BLaER1 (cell line): Measurements from ENCODE around the gene NR4A3.

ENCODE experiments used
- H3K27ac ChIP-seq: shearing (Covaris generic); formaldehyde crosslinking; 2 replicates; pipeline ENCODE4 v1.8.1; 2022
- H3K27me3 ChIP-seq: shearing (Covaris generic); formaldehyde crosslinking; 2 replicates; pipeline ENCODE4 v1.8.1; 2022
- H3K36me3 ChIP-seq: shearing (Covaris generic); formaldehyde crosslinking; 2 replicates; pipeline ENCODE4 v1.8.1; 2022
- H3K4me1 ChIP-seq: shearing (Covaris generic); formaldehyde crosslinking; 2 replicates; pipeline ENCODE4 v1.8.1; 2022
- H3K4me2 ChIP-seq: shearing (Covaris generic); formaldehyde crosslinking; 2 replicates; pipeline ENCODE4 v1.8.1; 2022
- H3K4me3 ChIP-seq: shearing (Covaris generic); formaldehyde crosslinking; 2 replicates; pipeline ENCODE4 v1.8.1; 2022
- H3K9ac ChIP-seq: shearing (Covaris generic); formaldehyde crosslinking; 2 replicates; pipeline ENCODE4 v1.8.1; 2022
- H3K9me3 ChIP-seq: shearing (Covaris generic); formaldehyde crosslinking; 2 replicates; pipeline ENCODE4 v1.8.1; 2022
- H4K20me1 ChIP-seq: shearing (Covaris generic); formaldehyde crosslinking; 2 replicates; pipeline ENCODE4 v1.8.1; 2022
- Cebpa-rat ChIP-seq: shearing (Covaris generic); IDR thresholded peaks from 2 replicates; pipeline ENCODE4 v1.8.1; 2022

The NR4A3 gene

GRCh38 chr9:99822109-99822805 lies 572 bp downstream of the NR4A3 start:
- H4K20me1 ChIP-seq, result peaks cover 46% of the 10 kb centered on the region
- peaks cover 55% of the 10 kb centered on the region for H3K27me3 ChIP-seq
- no peaks in the 10 kb centered on the region for H3K36me3 ChIP-seq
- peaks cover 52% of the 10 kb centered on the region for H3K4me1 ChIP-seq
- H3K27ac ChIP-seq, result no peak overlapping the region
- H3K4me3 ChIP-seq, result peak overlapping the region; percentile 84
- peak overlapping the region; percentile 79 for H3K9ac ChIP-seq
- H3K4me2 ChIP-seq, result peak overlapping the region; percentile 92
- H3K9me3 ChIP-seq, result no peaks in the 10 kb centered on the region
- no peak for TF ChIP-seq Cebpa-rat

GRCh38 chr9:99822806-99823591 lies 1.3 kb downstream of the NR4A3 start:
- Histone ChIP-seq H3K9me3 (no peaks in the 10 kb centered on the region), H3K9ac (no peak overlapping the region), H3K27me3 (peaks cover 62% of the 10 kb centered on the region), H4K20me1 (peaks cover 46% of the 10 kb centered on the region), H3K36me3 (no peaks in the 10 kb centered on the region), H3K4me1 (peaks cover 45% of the 10 kb centered on the region), H3K4me3 (peak overlapping the region; percentile 84), H3K27ac (no peak overlapping the region), H3K4me2 (peak overlapping the region; percentile 92)
- TF ChIP-seq Cebpa-rat, result no peak

- Histone ChIP-seq H3K36me3 (no peaks in the 10 kb centered on the region), H3K9ac (no peak overlapping the region), H3K4me3 (peak overlapping the region; percentile 84), H3K9me3 (no peaks in the 10 kb centered on the region), H3K27ac (no peak overlapping the region), H3K4me2 (peak overlapping the region; percentile 92), H3K27me3 (peaks cover 69% of the 10 kb centered on the region), H3K4me1 (peaks cover 36% of the 10 kb centered on the region), H4K20me1 (peaks cover 46% of the 10 kb centered on the region)
- TF ChIP-seq Cebpa-rat, result no peak
Observed at GRCh38 chr9:99823681-99824377, 2.1 kb downstream of the NR4A3 start.

DNA sequence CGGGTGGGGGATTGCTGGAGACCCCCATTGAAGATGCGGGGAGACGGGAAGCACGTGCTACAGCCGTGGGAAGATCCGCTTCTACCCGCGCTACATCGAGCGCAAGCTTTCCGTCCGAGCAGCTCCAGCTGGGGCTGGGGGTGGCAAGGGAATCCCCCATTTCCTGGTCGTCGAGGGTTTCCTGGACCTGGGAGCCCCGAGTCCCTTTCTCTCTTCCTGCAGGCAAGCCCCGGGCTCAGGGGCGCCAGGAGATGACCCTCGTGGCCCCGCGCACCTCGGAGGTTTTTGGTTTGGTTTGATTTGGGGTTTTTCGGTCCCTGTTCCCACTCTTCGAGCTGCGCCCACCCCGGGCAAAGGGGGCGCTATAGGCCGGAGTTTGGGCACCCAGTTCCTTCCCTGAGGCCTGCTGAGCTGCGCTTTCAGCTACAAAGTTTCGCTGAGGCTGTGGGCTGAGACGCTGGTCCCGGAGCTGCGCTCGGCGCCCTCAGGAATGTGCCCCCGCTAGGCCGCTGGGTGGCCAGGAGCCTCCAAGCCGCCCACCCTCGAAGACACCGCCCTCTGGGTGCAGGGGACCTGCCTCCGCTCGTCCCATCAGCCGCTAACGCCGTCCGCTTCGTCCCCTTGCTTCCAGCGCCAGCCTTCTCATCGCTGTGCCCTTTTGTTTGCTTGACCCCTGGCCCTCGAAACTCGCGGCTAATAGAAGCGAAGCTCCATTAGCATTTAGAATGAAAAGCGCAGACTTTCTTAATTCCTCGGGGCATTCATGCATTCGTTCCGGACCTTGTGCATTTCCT lies 2.9 kb downstream of the NR4A3 start:
- Histone ChIP-seq H3K4me3 (peak overlapping the region; percentile 84), H3K9me3 (no peaks in the 10 kb centered on the region), H3K27ac (no peak overlapping the region), H3K9ac (no peak overlapping the region; the same call in 1 of the 2 replicates), H3K27me3 (peaks cover 73% of the 10 kb centered on the region), H3K4me2 (peak overlapping the region; percentile 92), H3K36me3 (no peaks in the 10 kb centered on the region), H4K20me1 (peaks cover 46% of the 10 kb centered on the region), H3K4me1 (peaks cover 35% of the 10 kb centered on the region)
- no peak for TF ChIP-seq Cebpa-rat

- H3K36me3 ChIP-seq, result no peaks in the 10 kb centered on the region
- no peak for TF ChIP-seq Cebpa-rat
- H3K4me3 ChIP-seq, result peak overlapping the region; percentile 84
- peaks cover 46% of the 10 kb centered on the region for H4K20me1 ChIP-seq
- H3K27ac ChIP-seq, result no peak overlapping the region
- H3K9ac ChIP-seq, result no peak overlapping the region
- H3K4me1 ChIP-seq, result peaks cover 35% of the 10 kb centered on the region
- H3K9me3 ChIP-seq, result no peaks in the 10 kb centered on the region
- peak overlapping the region; percentile 92 for H3K4me2 ChIP-seq
- peaks cover 73% of the 10 kb centered on the region for H3K27me3 ChIP-seq
Observed at GRCh38 chr9:99825172-99826046, 3.7 kb downstream of the NR4A3 start.

DNA sequence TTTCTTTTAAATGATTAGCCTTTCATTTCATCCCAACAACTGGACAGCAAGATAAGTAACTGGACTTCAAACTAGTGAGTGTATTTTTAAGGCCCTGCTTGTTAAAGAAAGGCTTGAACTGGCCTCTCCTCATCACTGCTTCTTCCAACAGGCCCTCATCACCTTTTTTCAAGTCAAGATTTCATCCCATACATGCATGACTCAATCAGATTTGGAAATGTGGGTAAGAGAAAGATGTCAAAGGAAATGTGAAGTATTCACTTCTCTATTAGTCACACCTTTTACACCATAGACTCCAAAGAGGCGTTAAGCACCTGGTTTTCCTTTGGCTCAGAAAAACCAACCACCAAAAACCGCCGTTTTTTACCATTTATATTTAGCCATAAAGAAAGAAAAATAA lies 4.9 kb downstream of the NR4A3 start:
- Histone ChIP-seq H3K9me3 (no peaks in the 10 kb centered on the region), H3K27me3 (peaks cover 77% of the 10 kb centered on the region), H3K4me3 (no peak overlapping the region), H4K20me1 (peaks cover 46% of the 10 kb centered on the region), H3K4me2 (no peak overlapping the region), H3K9ac (no peak overlapping the region), H3K27ac (no peak overlapping the region), H3K4me1 (peaks cover 35% of the 10 kb centered on the region), H3K36me3 (no peaks in the 10 kb centered on the region)
- no peak for TF ChIP-seq Cebpa-rat

DNA sequence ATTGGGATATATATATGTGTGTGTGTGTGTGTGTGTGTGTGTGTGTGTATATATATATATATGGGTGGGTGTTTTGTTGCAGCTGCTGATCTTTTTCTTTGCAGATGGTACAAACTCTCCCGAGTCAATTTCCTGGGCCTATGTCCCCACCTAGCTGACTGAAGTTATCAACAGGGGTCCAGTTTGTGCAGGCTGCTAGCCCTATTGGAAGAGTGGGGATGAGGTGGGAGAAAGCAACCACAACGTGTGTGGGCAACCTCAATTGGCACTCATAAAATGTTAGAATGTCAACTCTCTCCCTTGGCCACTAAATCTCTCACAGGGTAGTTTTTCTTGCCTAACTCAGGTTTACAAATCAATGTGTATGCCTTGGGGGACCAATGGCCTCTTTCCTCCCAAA lies 5.6 kb downstream of the NR4A3 start:
- Histone ChIP-seq H3K4me1 (peaks cover 34% of the 10 kb centered on the region), H3K4me2 (no peak overlapping the region), H3K27ac (no peak overlapping the region), H3K9me3 (no peaks in the 10 kb centered on the region), H3K9ac (no peak overlapping the region), H3K4me3 (no peak overlapping the region), H4K20me1 (peaks cover 43% of the 10 kb centered on the region), H3K36me3 (no peaks in the 10 kb centered on the region), H3K27me3 (peaks cover 72% of the 10 kb centered on the region)
- TF ChIP-seq Cebpa-rat, result no peak

- H3K4me1 ChIP-seq, result peaks cover 26% of the 10 kb centered on the region
- no peaks in the 10 kb centered on the region for H3K9me3 ChIP-seq
- H4K20me1 ChIP-seq, result peaks cover 35% of the 10 kb centered on the region
- H3K4me2 ChIP-seq, result no peak overlapping the region
- TF ChIP-seq Cebpa-rat, result no peak
- no peak overlapping the region for H3K9ac ChIP-seq
- no peak overlapping the region for H3K4me3 ChIP-seq
- peaks cover 64% of the 10 kb centered on the region for H3K27me3 ChIP-seq
- H3K27ac ChIP-seq, result no peak overlapping the region
- H3K36me3 ChIP-seq, result no peaks in the 10 kb centered on the region
Observed at GRCh38 chr9:99828054-99828416, 6.3 kb downstream of the NR4A3 start.
